Iris pigment epithelial cell (primary cell): ENCODE results near the gene THSD4.
"Not testable (repeated sequence)": the region's sequence is repeated elsewhere in the genome, so short reads cannot be mapped to it uniquely, and the experiment has no call there.

Experiments
- DNase-seq: peaks from one replicate; pipeline ENCODE4 v3.0.0-alpha.2; 2011; ENCODE audit warnings: low read depth

THSD4 gene

GRCh38 chr15:71121442-71121841 is 6.2 kb downstream of the THSD4 start:
- no peak for DNase-seq

- DNase-seq, result no peak
Measured at GRCh38 chr15:71124937-71125790, 9.9 kb downstream of the THSD4 start.

- DNase-seq, result no peak
Measured at GRCh38 chr15:71125831-71126450, 10.7 kb downstream of the THSD4 start.

GRCh38 chr15:71127083-71127482 is 11.8 kb downstream of the THSD4 start:
- DNase-seq, result no peak

DNA sequence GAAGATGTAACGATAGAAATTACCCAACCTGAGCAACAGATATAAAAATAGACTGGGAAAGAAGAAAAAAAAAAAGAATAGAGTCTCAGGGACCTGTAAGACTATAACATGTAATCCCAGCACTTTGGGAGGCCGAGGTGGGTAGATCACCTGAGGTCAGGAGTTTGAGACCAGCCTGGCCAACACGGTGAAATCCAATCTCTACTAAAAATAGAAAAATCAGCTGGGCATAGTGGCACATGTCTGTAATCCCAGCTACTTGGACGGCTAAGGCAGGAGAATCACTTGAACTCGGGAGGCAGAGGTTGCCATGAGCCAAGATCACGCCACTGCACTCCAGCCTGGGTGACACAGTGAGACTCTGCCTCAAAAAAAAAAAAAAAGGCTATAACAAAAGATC is 12.9 kb downstream of the THSD4 start:
- not testable (repeated sequence) for DNase-seq

- peak; percentile 54 for DNase-seq
Measured at GRCh38 chr15:71128939-71129562, 13.8 kb downstream of the THSD4 start.

DNA sequence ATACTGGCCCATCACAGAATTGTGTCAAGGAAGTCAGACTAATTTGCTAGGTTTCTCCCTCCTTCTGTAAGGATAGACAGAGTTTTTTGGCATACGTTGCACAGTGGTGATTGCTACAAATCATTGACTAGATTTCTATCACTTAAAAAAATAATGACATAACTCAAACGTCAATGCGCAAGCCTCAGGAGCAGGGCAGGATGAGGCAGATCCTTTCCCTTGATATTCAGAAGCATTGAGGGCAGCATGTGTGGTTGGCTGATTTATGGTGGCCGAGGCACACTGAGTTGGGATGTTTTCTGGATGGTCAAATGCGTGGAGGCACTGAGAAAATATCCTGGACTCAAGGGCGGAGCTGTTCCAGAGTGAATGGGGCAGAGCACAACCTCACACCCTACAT is 14.4 kb downstream of the THSD4 start:
- no peak for DNase-seq

GRCh38 chr15:71131601-71132362 is 16.5 kb downstream of the THSD4 start:
- no peak for DNase-seq

DNA sequence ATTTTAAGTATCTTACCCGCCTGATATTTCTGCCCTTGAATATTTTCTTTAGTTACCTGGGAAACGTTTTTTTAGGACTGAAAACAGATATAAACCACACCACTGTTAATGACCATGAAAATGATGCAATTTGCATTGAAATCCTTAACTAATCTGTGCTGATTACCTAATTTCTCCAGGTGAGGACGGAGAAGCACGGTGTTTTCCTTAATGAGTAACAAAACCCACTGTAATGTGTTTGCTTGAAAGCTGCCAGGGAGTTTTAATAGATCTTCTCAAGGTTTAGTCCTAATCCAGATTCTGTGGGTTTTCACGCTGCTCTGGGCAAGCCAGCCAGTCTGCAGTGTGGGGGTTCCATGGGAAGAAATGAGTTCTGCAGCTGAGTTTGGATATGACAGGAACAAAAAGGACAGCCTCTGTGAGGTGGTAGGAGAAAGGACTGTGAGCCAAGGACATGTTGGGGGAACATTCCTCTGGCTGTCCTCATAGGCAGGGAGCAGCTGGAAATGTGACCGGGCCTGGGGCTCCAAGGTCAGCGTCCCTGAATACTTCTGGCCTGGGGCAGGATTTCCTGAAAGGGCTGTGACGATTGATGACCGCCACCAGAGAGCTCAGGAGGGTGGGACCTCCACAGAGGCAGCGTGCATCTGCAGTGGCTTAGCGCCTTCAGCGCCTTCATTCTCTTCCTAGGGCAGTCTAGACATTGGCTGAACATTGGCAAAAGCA is 18.6 kb downstream of the THSD4 start:
- no peak for DNase-seq

GRCh38 chr15:71136159-71136783 is 21.0 kb downstream of the THSD4 start:
- DNase-seq, result peak; percentile 86

- no peak for DNase-seq
Measured at GRCh38 chr15:71136793-71137518, 21.7 kb downstream of the THSD4 start.

GRCh38 chr15:71138473-71138872 is 23.2 kb downstream of the THSD4 start:
- DNase-seq, result no peak

DNA sequence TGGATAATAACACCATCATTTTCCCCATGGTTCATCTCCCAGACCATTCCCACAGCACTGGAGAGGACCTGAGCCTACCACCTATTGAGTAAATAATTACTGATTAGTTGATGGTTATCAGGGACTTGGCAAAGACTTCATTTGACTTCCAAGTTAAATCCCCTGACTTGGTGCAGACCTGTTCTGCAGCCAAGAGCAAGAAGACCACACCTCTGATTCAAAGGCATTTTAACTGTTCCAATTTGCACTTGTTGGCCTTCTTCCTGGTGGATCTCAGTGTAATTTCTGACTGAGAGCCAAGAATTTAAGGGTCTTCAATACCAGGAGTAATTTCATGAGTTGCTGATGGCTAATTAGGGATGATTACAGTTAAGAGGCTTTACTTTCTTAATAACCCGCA is 24.0 kb downstream of the THSD4 start:
- no peak for DNase-seq

DNA sequence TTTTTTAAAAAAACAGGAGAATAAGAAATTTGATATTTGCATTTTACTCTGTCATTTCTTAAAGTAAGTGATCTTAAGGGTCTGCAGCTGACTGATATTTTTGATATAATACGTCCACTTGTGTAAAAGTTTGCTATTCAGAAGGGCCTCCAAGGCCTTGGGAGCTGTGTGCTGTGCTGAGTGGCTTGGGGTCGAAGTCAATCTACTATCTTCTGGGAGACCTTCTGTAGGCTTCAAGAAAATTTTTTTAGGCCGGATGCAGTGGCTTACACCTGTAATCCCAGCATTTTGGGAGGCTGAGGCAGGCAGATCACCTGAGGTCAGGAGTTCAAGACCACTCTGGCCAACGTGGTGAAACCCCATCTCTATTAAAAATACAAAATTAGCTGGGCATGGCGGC is 26.3 kb downstream of the THSD4 start:
- no peak for DNase-seq

- no peak for DNase-seq
Measured at GRCh38 chr15:71142780-71143179, 27.5 kb downstream of the THSD4 start.

DNA sequence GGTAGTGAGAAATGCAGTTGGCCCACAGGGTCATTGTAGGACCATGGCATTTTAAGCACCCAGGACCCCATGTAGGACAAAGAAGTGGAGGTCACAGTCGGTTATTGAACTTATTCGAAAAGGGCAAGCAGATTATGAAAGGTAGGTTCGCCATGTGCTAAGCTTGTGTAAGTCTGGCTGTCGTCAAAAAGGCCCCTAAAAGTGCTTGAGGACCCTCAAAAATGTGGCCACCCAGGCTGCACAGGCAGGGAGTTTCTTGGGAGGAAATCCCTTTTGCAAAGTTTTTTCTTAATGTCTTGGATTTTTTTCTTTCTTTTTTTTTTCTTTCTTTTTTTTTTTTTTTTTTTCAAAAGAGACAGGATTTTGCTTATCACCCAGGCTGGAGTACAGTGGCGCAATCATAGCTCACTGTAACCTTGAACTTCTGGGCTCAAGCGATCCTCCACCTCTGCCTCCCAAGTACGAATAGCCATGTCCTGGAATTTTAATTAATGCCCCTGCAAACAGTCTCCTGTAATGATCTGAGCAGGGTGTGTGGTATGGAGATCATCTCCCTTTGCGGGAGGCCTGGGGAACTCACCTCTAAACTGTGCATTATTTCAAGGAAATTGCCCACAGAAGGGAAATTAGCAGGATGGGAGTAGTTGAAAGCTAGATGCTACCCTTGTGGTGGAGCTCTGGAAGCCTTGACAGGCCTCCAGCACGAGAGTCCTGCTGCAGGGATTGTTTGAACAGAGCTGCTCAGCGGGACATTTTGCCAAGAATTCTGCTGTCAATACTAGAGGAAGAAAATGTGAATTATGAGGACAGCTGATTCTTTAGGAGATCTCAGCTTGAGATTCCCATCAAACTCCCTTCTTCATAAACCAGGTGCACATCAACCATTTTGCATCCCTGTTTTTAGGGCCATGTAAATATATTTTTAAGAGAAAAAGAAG is 28.4 kb downstream of the THSD4 start:
- no peak for DNase-seq

DNA sequence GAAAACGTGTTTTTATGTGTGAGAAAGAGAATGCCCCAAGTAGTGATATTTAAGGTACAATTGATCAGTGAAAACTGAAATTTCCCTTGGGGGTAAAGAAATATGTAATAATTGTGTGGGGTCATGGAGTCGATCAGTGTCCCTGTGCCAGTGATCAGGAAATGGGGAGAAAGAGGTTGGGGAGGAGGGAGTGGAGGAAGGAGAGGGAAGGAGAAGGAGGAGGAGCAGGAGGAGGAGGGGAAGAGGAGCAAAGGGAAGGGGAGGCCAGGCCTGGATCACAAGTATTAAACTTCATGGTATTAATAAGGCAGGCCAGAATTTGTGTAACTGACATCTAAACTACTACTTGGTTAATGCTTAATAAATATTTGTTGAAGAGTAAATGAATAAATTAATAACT is 30.4 kb downstream of the THSD4 start:
- no peak for DNase-seq

- DNase-seq, result no peak
Measured at GRCh38 chr15:71146580-71146982, 31.3 kb downstream of the THSD4 start.

DNA sequence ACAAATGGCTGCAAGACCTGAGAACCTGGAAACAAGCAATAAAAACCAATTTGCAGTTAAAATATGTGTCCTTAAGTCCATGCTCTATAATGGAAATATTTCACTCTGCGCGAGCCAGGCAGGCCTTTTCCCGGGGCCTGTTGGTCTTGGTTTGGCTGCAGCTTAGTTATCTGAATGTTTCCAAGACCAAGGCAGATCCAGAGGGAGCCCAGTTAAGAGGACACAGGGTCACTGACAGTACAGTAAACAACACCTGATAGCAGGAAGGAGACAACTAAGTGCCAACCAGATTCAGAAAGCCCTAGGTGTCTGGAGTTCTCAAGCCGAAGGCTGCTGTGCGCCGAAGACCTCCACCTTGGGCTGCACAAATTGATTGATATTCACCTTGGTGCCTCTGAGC is 32.8 kb downstream of the THSD4 start:
- no peak for DNase-seq
